GM12878 (cell line): Measurements from ENCODE around the gene ESPNL. TPM values are rescaled to one million over a fixed set of nuclear protein-coding genes. Genes with fewer than 3 reads are reported as not detected.

Source experiments
- BACH1 ChIP-seq: fragments of 450-650 bp; IDR thresholded peaks from 2 replicates; pipeline ENCODE4 v1.6.1; 2017; ENCODE audit warnings: mild to moderate bottlenecking, borderline replicate concordance
- CBX3 ChIP-seq: fragments of 200-600 bp; sonication (generic); IDR thresholded peaks from 2 replicates; pipeline ENCODE4 v1.6.1; 2016; ENCODE audit warnings: low read depth, borderline replicate concordance
- CBX5 ChIP-seq: sonication (generic); IDR thresholded peaks from 2 replicates; pipeline ENCODE4 v1.6.1; 2016; ENCODE audit warnings: low read depth, moderate library complexity, mild to moderate bottlenecking, inconsistent platforms
- ETV6 ChIP-seq, 2 experiments: fragments of 450-650 bp in 1 of 2; IDR thresholded peaks in 1 of 2; conservative IDR thresholded peaks in 1 of 2; 2 replicates each; pipeline ENCODE4 v1.6.1; 2014; ENCODE audit warnings: antibody characterized with exemption in 1 of 2, borderline replicate concordance in 1 of 2, low read depth in 1 of 2, mild to moderate bottlenecking in 1 of 2, moderate library complexity in 1 of 2
- GABPA ChIP-seq: IDR thresholded peaks from 2 replicates; pipeline ENCODE4 v1.6.1; 2014; ENCODE audit warnings: antibody characterized with exemption, low read depth, mild to moderate bottlenecking, inconsistent platforms
- HDAC6 ChIP-seq: fragments of 200-600 bp; sonication (generic); IDR thresholded peaks from one replicate; pipeline ENCODE4 v1.8.0; 2017; ENCODE audit warnings: antibody characterized with exemption; ENCODE audit not compliant: unreplicated experiment
- JUNB ChIP-seq: IDR thresholded peaks from 2 replicates; pipeline ENCODE4 v1.6.1; 2016; ENCODE audit warnings: antibody characterized with exemption, mild to moderate bottlenecking
- MTA3 ChIP-seq: IDR thresholded peaks from 2 replicates; pipeline ENCODE4 v1.6.1; 2012; ENCODE audit warnings: low read length, inconsistent platforms, borderline replicate concordance
- MYC ChIP-seq: IDR thresholded peaks from 2 replicates; pipeline ENCODE4 v1.6.1; 2011; ENCODE audit warnings: mild to moderate bottlenecking, low read length, moderate library complexity, inconsistent platforms; ENCODE audit not compliant: insufficient read depth, insufficient replicate concordance, insufficient read length, severe bottlenecking
- PAX5 ChIP-seq: IDR thresholded peaks from 2 replicates; pipeline ENCODE4 v1.6.1; 2011; ENCODE audit warnings: low read depth, low read length, borderline replicate concordance
- POU2F2 ChIP-seq: IDR thresholded peaks from 3 replicates; pipeline ENCODE4 v1.6.1; 2011; ENCODE audit warnings: low read depth, mild to moderate bottlenecking, low read length, borderline replicate concordance
- RBBP5 ChIP-seq: fragments of 200-600 bp; sonication (generic); conservative IDR thresholded peaks from 2 replicates; pipeline ENCODE4 v1.6.1; 2016
- RCOR1 ChIP-seq: conservative IDR thresholded peaks from 2 replicates; pipeline ENCODE4 v1.6.1; 2012; ENCODE audit warnings: low read depth, low read length, improper control_type of control experiment
- SKIL ChIP-seq: fragments of 450-650 bp; IDR thresholded peaks from 2 replicates; pipeline ENCODE4 v1.6.1; 2017; ENCODE audit warnings: mild to moderate bottlenecking, low read depth, inconsistent platforms; ENCODE audit not compliant: poor library complexity, severe bottlenecking
- SMARCA5 ChIP-seq: fragments of 450-650 bp; IDR thresholded peaks from 2 replicates; pipeline ENCODE4 v1.6.1; 2017; ENCODE audit warnings: mild to moderate bottlenecking
- SRF ChIP-seq, 2 experiments: IDR thresholded peaks; 2 replicates each; pipeline ENCODE4 v1.6.1; 2011; ENCODE audit warnings: low read depth in 2 of 2, low read length in 2 of 2, mild to moderate bottlenecking in 1 of 2, moderate library complexity in 1 of 2
- STAT3 ChIP-seq: IDR thresholded peaks from 2 replicates; pipeline ENCODE4 v1.6.1; 2011; ENCODE audit warnings: low read depth, low read length, improper control_type of control experiment
- TBL1XR1 ChIP-seq: IDR thresholded peaks from 2 replicates; pipeline ENCODE4 v1.6.1; 2012; ENCODE audit warnings: low read depth, low read length, improper control_type of control experiment
- USF2 ChIP-seq: IDR thresholded peaks from 2 replicates; pipeline ENCODE4 v1.6.1; 2011; ENCODE audit warnings: low read depth, low read length, improper control_type of control experiment, borderline replicate concordance
- ZBTB11 ChIP-seq: fragments of 450-650 bp; formaldehyde crosslinking; IDR thresholded peaks from 2 replicates; pipeline ENCODE4 v1.5.0; 2022; ENCODE audit warnings: mild to moderate bottlenecking, missing genetic modification characterization
- ZBTB33 ChIP-seq: fragments of 450-650 bp; IDR thresholded peaks from 2 replicates; pipeline ENCODE4 v1.6.1; 2017; ENCODE audit warnings: mild to moderate bottlenecking
- ZNF384 ChIP-seq: IDR thresholded peaks from 2 replicates; pipeline ENCODE4 v1.6.1; 2012; ENCODE audit warnings: low read depth, mild to moderate bottlenecking, low read length, improper control_type of control experiment, borderline replicate concordance
- polyA plus RNA-seq, 11 experiments: library from polyadenylated mRNA; depleted of rRNA in 4 of 11; unstranded in 6 of 11; stranded (reverse) in 5 of 11; fragments of >200 nt; fragmentation: Nextera tagmentation in 4 of 11; fragmentation: Illumina TruSeq in 1 of 11; extraction: Ambion mirVana in 4 of 11; extraction: Trizol in 1 of 11; gene quantifications; 1 replicate in 1 of 11; 2 replicates in 10 of 11; pipeline versions ENCODE4 v1.2.1 to v1.2.3, GENCODE V29; 2011 to 2016; ENCODE audit warnings: inconsistent platforms in 2 of 11, missing spikeins in 2 of 11, low read depth in 1 of 11
- total RNA-seq, 4 experiments: library from RNA; depleted of rRNA in 3 of 4; stranded (reverse); fragments of >200 nt in 3 of 4; fragmentation: Illumina TruSeq in 1 of 4; extraction: Trizol in 1 of 4; gene quantifications; 2 replicates each; pipeline versions ENCODE4 v1.2.1 to v1.2.3, GENCODE V29; 2013 to 2021

Gene ESPNL
- total and polyA plus RNA-seq, 10 of the 15 experiments (the other 5 are each of a cell fraction or from before 2014, with no cell fraction given), result 0.05 to 0.94 (median 0.36) TPM; not detected in 3

GRCh38 chr2:238060542-238061314 lies 39.4 kb upstream of the ESPNL start, which contains the start of gene SCLY (continued):
- no peak for TF ChIP-seq ZBTB11 (CRISPR knock-in tag)
- TF ChIP-seq USF2, result peak; percentile 83
- peak; percentile 89 for TF ChIP-seq GABPA
- no peak for TF ChIP-seq CBX5
- no peak for TF ChIP-seq ZNF384
- no peak for TF ChIP-seq PAX5
- TF ChIP-seq MYC, result no peak
- no peak for TF ChIP-seq ZBTB33
- TF ChIP-seq STAT3, result no peak
- TF ChIP-seq HDAC6, result no peak
- peak; percentile 44; the same call in 1 of the 2 replicates for TF ChIP-seq RCOR1
- 0 out of 2 replicates have a peak, but pooled peaks have one; percentile 41 for TF ChIP-seq TBL1XR1
- no peak for TF ChIP-seq SKIL
- no peak for TF ChIP-seq JUNB
- TF ChIP-seq CBX3, result no peak
- TF ChIP-seq ETV6 (conservative IDR thresholded peaks at IDR 0.05 in 1 of 2, IDR thresholded peaks at IDR 0.05 in 1 of 2; ENCODE audit: borderline replicate concordance in 1 of 2, low read depth in 1 of 2), result no peak
- TF ChIP-seq SRF (IDR thresholded peaks at IDR 0.05; ENCODE audit: low read depth in 2 of 2, low read length in 2 of 2), result no peak; a peak in 1 of 4 replicates
- 0 out of 3 replicates have a peak, but pooled peaks have one; percentile 33 for TF ChIP-seq POU2F2
- TF ChIP-seq RBBP5, result no peak
- no peak for TF ChIP-seq MTA3
- TF ChIP-seq BACH1, result peak; percentile 97
- 0 out of 2 replicates have a peak, but pooled peaks have one; percentile 43 for TF ChIP-seq SMARCA5
